HUES48 (cell line): ENCODE data around the gene ATP8B1.
"Not testable (repeated sequence)": the region's sequence is repeated elsewhere in the genome, so short reads cannot be mapped to it uniquely, and the experiment has no call there.

ENCODE experiments used
- H3K27ac ChIP-seq: one replicate; pipeline ENCODE4 v1.7.0; 2013; ENCODE audit warnings: low read depth, low read length, inconsistent platforms
- H3K27me3 ChIP-seq: 2 replicates; pipeline ENCODE4 v1.6.1; 2013; ENCODE audit warnings: mild to moderate bottlenecking, low read length; ENCODE audit not compliant: control insufficient read depth, insufficient read depth
- H3K36me3 ChIP-seq: 2 replicates; pipeline ENCODE4 v1.6.1; 2013; ENCODE audit warnings: low read length; ENCODE audit not compliant: control insufficient read depth, insufficient read depth
- H3K4me1 ChIP-seq: 2 replicates; pipeline ENCODE4 v1.6.1; 2013; ENCODE audit warnings: mild to moderate bottlenecking, low read length; ENCODE audit not compliant: control insufficient read depth, insufficient read depth
- H3K4me3 ChIP-seq: 2 replicates; pipeline ENCODE4 v1.5.1; 2013; ENCODE audit warnings: mild to moderate bottlenecking, low read depth, low read length
- H3K9ac ChIP-seq: 2 replicates; pipeline ENCODE4 v1.6.1; 2013; ENCODE audit warnings: mild to moderate bottlenecking, low read depth, low read length, moderate library complexity
- H3K9me3 ChIP-seq: 2 replicates; pipeline ENCODE4 v1.6.1; 2013; ENCODE audit warnings: low read length; ENCODE audit not compliant: control insufficient read depth, insufficient read depth

The ATP8B1 gene

GRCh38 chr18:57836557-57836956 is 33.4 kb upstream of the ATP8B1 start:
- no peaks in the 10 kb centered on the region for H3K4me1 ChIP-seq
- H3K9ac ChIP-seq, result no peak overlapping the region
- no peak overlapping the region for H3K4me3 ChIP-seq

GRCh38 chr18:57835904-57836303 is 32.8 kb upstream of the ATP8B1 start:
- Histone ChIP-seq H3K27ac (no peak overlapping the region), H3K9ac (no peak overlapping the region), H3K9me3 (no peaks in the 10 kb centered on the region), H3K4me3 (no peak overlapping the region), H3K27me3 (no peaks in the 10 kb centered on the region), H3K4me1 (no peaks in the 10 kb centered on the region), H3K36me3 (no peaks in the 10 kb centered on the region)

More at GRCh38 chr18:57836557-57836956, 33.4 kb upstream of the ATP8B1 start:
- no peak overlapping the region for H3K27ac ChIP-seq
- no peaks in the 10 kb centered on the region for H3K9me3 ChIP-seq
- no peaks in the 10 kb centered on the region for H3K27me3 ChIP-seq
- H3K36me3 ChIP-seq, result no peaks in the 10 kb centered on the region

DNA sequence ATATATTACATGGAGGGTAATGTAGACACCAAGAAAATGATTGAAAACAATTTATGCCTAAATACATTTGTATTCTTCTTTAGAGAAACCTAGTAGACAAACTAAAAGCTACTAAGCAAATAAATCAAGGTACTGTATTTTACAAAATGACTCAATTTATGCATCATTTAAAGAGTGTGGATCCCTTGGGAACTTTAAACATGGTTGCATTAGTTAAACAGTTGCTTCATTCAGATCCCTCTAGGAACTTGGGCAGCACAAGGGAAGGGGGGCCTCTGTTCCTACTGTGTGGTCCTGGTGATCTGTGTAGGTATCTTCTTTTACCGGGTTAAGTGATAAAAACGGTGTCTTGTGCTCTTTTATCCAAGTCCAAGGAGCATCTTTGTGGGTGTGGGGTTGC is 31.5 kb upstream of the ATP8B1 start:
- no peak overlapping the region for H3K9ac ChIP-seq
- no peaks in the 10 kb centered on the region for H3K9me3 ChIP-seq
- H3K27me3 ChIP-seq, result no peaks in the 10 kb centered on the region
- no peaks in the 10 kb centered on the region for H3K36me3 ChIP-seq
- H3K4me3 ChIP-seq, result no peak overlapping the region
- H3K27ac ChIP-seq, result no peak overlapping the region
- no peaks in the 10 kb centered on the region for H3K4me1 ChIP-seq

DNA sequence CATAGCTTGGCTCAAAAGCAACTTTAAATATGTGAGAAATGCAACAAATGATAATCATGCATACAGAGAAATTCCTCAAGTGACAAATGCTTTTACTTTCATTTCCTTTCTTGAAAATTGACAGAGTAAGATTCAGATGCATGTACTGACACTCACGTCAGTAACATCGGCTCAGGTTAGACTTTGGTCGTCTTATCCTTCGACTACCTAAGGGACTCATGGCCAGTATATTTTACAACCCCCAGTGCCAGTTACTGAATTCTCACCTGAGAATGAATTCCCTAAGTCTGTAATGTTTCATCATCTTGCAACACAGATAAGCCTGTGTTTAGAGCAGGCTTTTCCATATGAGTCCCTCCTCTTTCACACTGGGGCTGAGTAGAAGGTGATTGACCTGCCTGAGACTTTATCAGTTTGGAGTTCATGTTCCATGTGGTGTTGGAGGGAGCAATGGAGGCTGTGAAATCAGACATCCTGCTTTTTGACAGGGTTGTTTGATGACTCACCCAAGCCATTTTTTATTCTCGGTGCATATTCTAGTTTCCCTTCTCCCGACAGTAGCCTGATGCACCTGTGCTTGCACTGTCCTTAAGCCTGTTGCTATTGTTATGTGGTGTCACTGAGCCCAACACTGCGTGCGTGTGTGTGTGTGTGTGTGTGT is 30.5 kb upstream of the ATP8B1 start:
- H3K9me3 ChIP-seq, result no peaks in the 10 kb centered on the region
- no peak overlapping the region for H3K9ac ChIP-seq
- H3K4me1 ChIP-seq, result no peaks in the 10 kb centered on the region
- no peaks in the 10 kb centered on the region for H3K27me3 ChIP-seq
- H3K36me3 ChIP-seq, result no peaks in the 10 kb centered on the region
- no peak overlapping the region for H3K27ac ChIP-seq
- no peak overlapping the region for H3K4me3 ChIP-seq

- Histone ChIP-seq H3K4me1 (no peaks in the 10 kb centered on the region), H3K36me3 (no peaks in the 10 kb centered on the region), H3K9ac (no peak overlapping the region), H3K27me3 (no peaks in the 10 kb centered on the region), H3K9me3 (no peaks in the 10 kb centered on the region), H3K27ac (no peak overlapping the region), H3K4me3 (no peak overlapping the region)
These were observed 29.6 kb upstream of the ATP8B1 start for GRCh38 chr18:57832730-57833129.

GRCh38 chr18:57831597-57832377 is 28.7 kb upstream of the ATP8B1 start:
- H3K4me3 ChIP-seq, result no peak overlapping the region
- H3K27ac ChIP-seq, result no peak overlapping the region
- no peaks in the 10 kb centered on the region for H3K4me1 ChIP-seq
- no peak overlapping the region for H3K9ac ChIP-seq
- no peaks in the 10 kb centered on the region for H3K9me3 ChIP-seq
- no peaks in the 10 kb centered on the region for H3K36me3 ChIP-seq
- no peaks in the 10 kb centered on the region for H3K27me3 ChIP-seq

GRCh38 chr18:57827646-57828045 is 24.5 kb upstream of the ATP8B1 start:
- Histone ChIP-seq H3K4me3 (no peak overlapping the region), H3K4me1 (no peaks in the 10 kb centered on the region), H3K36me3 (no peaks in the 10 kb centered on the region), H3K9me3 (no peaks in the 10 kb centered on the region), H3K27me3 (no peaks in the 10 kb centered on the region), H3K27ac (no peak overlapping the region), H3K9ac (no peak overlapping the region)

- no peaks in the 10 kb centered on the region for H3K9me3 ChIP-seq
- no peaks in the 10 kb centered on the region for H3K36me3 ChIP-seq
- no peak overlapping the region for H3K27ac ChIP-seq
- H3K4me3 ChIP-seq, result no peak overlapping the region
- no peaks in the 10 kb centered on the region for H3K27me3 ChIP-seq
- no peak overlapping the region for H3K9ac ChIP-seq
- no peaks in the 10 kb centered on the region for H3K4me1 ChIP-seq
These were observed 23.1 kb upstream of the ATP8B1 start for GRCh38 chr18:57826252-57826651.

- not testable (repeated sequence) for H3K4me1 ChIP-seq, H3K27me3 ChIP-seq, H3K36me3 ChIP-seq, H3K27ac ChIP-seq, H3K9me3 ChIP-seq, H3K9ac ChIP-seq, H3K4me3 ChIP-seq
These were observed 17.5 kb upstream of the ATP8B1 start for GRCh38 chr18:57820583-57820982.

DNA sequence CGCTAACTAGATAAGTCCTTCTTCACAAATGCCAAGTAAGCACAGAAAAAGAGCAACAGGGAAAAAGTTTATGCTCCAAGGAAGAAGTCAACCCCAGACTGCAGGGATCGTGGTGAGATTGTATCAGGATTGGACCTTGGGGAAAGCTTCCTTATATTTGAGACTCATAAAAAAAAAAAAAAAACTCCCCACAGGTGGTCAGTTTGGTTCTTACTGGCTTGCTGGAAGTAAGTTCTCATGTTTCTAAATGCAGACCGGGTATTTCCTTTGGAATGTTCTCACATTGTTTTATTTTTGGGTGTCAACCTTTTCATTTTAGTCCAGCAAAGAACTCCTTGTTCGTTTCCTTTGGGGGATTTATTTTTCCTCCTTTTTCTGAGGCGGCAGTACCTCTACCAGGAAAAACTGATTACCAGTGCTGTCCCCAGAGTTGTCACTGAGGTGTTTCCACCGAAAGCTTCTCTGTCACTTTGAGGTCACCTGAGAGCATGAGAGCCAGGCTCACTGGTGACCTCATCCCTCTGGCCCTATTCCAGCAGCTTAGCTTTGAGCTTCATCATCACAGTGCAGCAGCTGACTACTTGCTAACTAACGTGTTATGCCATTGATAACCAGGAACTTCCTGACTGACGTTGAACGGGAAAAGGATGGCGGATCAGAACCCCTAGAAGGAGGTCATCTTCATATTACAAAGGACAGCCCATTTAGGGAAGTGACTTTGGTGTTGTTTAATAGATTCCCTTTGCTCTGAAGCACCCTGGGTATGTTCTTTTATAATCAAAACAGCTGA is 16.8 kb upstream of the ATP8B1 start:
- no peak overlapping the region for H3K9ac ChIP-seq
- H3K4me1 ChIP-seq, result no peaks in the 10 kb centered on the region
- H3K36me3 ChIP-seq, result no peaks in the 10 kb centered on the region
- no peaks in the 10 kb centered on the region for H3K27me3 ChIP-seq
- H3K27ac ChIP-seq, result no peak overlapping the region
- H3K9me3 ChIP-seq, result no peaks in the 10 kb centered on the region
- H3K4me3 ChIP-seq, result no peak overlapping the region

DNA sequence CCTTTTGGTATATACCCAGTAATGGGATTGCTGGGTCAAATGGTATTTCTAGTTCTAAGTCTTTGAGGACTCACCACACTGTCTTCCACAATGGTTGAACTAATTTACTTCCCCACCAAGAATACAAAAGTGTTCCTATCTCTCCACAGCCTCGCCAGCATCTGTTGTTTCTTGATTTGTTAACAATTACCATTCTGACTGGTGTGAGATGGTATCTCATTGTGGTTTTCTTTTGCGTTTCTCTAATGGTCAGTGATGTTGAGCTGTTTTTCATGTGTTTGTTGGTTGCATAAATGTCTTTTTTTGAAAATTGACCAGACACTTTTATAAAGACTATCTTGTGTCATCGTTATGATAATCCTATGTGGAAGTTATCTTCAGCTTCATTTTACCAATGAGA is 16.0 kb upstream of the ATP8B1 start:
- Histone ChIP-seq H3K9ac (no peak overlapping the region), H3K4me1 (no peaks in the 10 kb centered on the region), H3K36me3 (no peaks in the 10 kb centered on the region), H3K9me3 (no peaks in the 10 kb centered on the region), H3K27ac (no peak overlapping the region), H3K27me3 (no peaks in the 10 kb centered on the region), H3K4me3 (no peak overlapping the region)
